Thoracic aorta (tissue), 2 donors: ENCODE measurements around the gene GRM8. TPM values are rescaled to one million over a fixed set of nuclear protein-coding genes. Genes with fewer than 3 reads are reported as not detected.

Experiments
- ATAC-seq: fragments of 150-250 bp; one replicate; pipeline ENCODE4 v1.8.0; 2017; ENCODE audit warnings: low read depth; ENCODE audit not compliant: insufficient number of reproducible peaks, low FRiP score
- DNase-seq: peaks from one replicate; pipeline ENCODE4 v3.0.0-alpha.2; 2020; ENCODE audit warnings: low spot score
- H3K27ac ChIP-seq, 2 donors: fragments of 200-600 bp; sonication (generic); 1 replicate in 1 of 2; 2 replicates in 1 of 2; pipeline ENCODE4 v1.5.1; 2016; ENCODE audit warnings: mild to moderate bottlenecking in 2 of 2, moderate library complexity in 2 of 2
- H3K27me3 ChIP-seq: fragments of 200-600 bp; sonication (generic); replicated peaks from 2 replicates; pipeline ENCODE4 v1.6.0; 2016; ENCODE audit warnings: mild to moderate bottlenecking; ENCODE audit not compliant: insufficient read depth
- H3K36me3 ChIP-seq: fragments of 200-600 bp; sonication (generic); one replicate; pipeline ENCODE4 v1.5.1; 2016
- H3K4me1 ChIP-seq, 2 donors: fragments of 200-600 bp; sonication (generic); 1 replicate in 1 of 2; 2 replicates in 1 of 2; pipeline versions ENCODE4 v1.5.1 to v1.6.0; 2016; ENCODE audit warnings: low read depth in 2 of 2, mild to moderate bottlenecking in 1 of 2; ENCODE audit not compliant: control insufficient read depth in 1 of 2
- H3K4me3 ChIP-seq: fragments of 200-600 bp; sonication (generic); 2 replicates; pipeline ENCODE4 v1.5.1; 2016; ENCODE audit warnings: mild to moderate bottlenecking
- H3K9me3 ChIP-seq: fragments of 200-600 bp; sonication (generic); 2 replicates; pipeline ENCODE4 v1.5.1; 2016
- total RNA-seq, 2 donors: library from RNA; depleted of rRNA; stranded (reverse); fragments of >200 nt; gene quantifications; one replicate each; pipeline versions ENCODE4 v1.1.0 to v1.2.3, GENCODE V29; 2016
- TF ChIP-seq, protein P1 (sequence below): fragments of 200-600 bp; sonication (generic); IDR thresholded peaks from one replicate; pipeline ENCODE4 v1.5.1; 2019; ENCODE audit warnings: antibody characterized with exemption

GRM8 gene
- total RNA-seq, 2 donors from 2014 or later = not detected

DNA sequence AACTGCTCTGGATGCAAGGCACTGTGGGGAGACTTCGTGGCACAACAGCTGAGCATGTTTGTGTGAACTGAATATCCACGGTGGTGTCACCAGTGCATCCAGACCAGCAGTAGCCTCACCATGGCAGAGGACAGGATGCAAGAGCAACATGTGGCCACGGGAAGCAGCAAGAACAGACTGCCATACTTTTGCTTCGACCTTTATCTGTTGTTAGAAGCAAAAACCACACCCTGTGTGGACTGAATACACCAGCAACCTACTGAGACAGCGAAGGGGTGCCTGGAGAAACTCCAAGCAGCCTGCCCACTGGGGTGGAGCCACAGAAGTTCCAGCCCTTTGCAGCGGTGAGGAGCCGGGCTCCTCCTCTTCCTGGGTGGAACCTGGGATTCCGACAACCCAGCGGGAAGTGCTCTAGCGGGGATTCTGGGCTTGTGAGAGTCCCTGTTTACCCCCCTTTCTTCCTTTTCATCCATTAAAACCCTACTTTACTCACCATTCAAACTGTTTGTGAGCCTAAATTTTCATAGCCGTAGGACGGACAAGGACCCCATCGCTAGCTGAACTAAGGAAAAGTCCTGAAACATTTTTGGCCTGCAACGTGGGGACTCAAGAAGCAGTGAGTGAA, 584.9 kb downstream of the GRM8 start:
- Histone ChIP-seq H3K4me3 (no peak overlapping the region), H3K9me3 (no peaks in the 10 kb centered on the region), H3K4me1 (no peaks in the 10 kb centered on the region), H3K36me3 (no peaks in the 10 kb centered on the region), H3K27ac (no peak overlapping the region), H3K27me3 (no peaks in the 10 kb centered on the region)
- ATAC-seq (no peak), DNase-seq (no peak)
- TF ChIP-seq, protein P1, sequence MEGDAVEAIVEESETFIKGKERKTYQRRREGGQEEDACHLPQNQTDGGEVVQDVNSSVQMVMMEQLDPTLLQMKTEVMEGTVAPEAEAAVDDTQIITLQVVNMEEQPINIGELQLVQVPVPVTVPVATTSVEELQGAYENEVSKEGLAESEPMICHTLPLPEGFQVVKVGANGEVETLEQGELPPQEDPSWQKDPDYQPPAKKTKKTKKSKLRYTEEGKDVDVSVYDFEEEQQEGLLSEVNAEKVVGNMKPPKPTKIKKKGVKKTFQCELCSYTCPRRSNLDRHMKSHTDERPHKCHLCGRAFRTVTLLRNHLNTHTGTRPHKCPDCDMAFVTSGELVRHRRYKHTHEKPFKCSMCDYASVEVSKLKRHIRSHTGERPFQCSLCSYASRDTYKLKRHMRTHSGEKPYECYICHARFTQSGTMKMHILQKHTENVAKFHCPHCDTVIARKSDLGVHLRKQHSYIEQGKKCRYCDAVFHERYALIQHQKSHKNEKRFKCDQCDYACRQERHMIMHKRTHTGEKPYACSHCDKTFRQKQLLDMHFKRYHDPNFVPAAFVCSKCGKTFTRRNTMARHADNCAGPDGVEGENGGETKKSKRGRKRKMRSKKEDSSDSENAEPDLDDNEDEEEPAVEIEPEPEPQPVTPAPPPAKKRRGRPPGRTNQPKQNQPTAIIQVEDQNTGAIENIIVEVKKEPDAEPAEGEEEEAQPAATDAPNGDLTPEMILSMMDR = no peak

DNA sequence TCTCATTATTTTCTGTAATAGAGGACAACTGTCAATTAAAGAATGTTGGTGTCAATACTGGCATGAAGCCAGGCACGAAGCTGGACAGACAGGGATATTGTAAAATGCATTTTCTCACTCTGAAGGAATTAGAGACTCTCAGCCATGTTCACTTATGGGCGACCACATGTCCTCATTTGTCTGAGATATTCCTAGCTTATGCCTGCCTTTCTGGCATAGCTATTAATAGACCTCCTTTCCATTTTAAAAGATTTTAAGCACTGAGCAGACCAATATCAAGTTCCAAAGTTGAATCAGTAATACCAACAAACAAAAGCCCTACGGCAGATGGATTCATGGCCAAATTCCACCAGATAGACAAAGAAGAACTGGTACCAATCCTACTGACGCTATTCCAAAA, 589.9 kb downstream of the GRM8 start:
- Histone ChIP-seq H3K4me1 (no peaks in the 10 kb centered on the region), H3K9me3 (no peaks in the 10 kb centered on the region), H3K4me3 (no peak overlapping the region), H3K27me3 (no peaks in the 10 kb centered on the region), H3K36me3 (no peaks in the 10 kb centered on the region), H3K27ac (no peak overlapping the region)
- DNase-seq (no peak), ATAC-seq (no peak)
- TF ChIP-seq, protein P1 = no peak

DNA sequence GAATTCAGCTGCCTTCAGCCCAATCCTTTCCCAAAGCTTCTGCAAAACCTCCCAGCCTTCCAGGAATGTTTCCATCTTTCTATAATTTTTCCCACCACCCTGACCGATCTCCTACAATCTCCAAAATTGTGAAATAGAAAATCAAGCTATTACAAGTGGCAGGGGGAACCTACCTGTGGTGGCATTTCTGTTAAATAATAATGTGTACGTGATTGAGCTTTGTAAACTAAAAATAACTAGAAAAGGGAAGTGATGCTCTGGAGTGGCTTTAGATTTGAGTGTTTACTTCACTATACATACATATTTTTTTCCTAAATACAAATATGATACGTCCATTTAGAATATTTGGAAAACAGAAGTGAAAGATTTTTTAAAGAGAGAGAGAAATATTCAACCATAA, 593.6 kb downstream of the GRM8 start:
- DNase-seq (no peak), ATAC-seq (no peak)
- H3K27ac ChIP-seq = no peak overlapping the region
- H3K4me1 ChIP-seq = no peaks in the 10 kb centered on the region
- no peak overlapping the region for H3K4me3 ChIP-seq
- no peaks in the 10 kb centered on the region for H3K36me3 ChIP-seq
- TF ChIP-seq, protein P1 = no peak
- H3K9me3 ChIP-seq = no peaks in the 10 kb centered on the region
- H3K27me3 ChIP-seq = no peaks in the 10 kb centered on the region

DNA sequence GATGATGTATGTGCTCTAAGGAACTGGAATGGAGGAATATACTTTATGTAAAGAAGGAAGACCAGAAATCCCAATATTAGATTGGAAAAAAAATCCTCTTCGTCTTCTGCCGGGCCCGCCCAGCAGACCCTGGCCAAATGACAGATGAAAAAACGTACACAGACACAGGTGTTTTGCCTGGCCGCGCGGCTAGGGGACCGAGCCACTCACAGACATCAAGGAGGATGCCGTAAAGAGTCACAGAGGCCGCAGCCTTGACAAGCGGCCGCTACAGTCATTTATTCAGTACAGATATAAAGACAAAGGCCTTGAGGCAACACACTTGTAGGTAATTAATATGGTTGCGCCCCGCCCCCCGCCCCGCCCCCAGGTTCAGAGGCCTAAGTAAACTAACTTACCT, 594.1 kb downstream of the GRM8 start:
- H3K4me1 ChIP-seq = no peaks in the 10 kb centered on the region
- H3K4me3 ChIP-seq = no peak overlapping the region

DNA sequence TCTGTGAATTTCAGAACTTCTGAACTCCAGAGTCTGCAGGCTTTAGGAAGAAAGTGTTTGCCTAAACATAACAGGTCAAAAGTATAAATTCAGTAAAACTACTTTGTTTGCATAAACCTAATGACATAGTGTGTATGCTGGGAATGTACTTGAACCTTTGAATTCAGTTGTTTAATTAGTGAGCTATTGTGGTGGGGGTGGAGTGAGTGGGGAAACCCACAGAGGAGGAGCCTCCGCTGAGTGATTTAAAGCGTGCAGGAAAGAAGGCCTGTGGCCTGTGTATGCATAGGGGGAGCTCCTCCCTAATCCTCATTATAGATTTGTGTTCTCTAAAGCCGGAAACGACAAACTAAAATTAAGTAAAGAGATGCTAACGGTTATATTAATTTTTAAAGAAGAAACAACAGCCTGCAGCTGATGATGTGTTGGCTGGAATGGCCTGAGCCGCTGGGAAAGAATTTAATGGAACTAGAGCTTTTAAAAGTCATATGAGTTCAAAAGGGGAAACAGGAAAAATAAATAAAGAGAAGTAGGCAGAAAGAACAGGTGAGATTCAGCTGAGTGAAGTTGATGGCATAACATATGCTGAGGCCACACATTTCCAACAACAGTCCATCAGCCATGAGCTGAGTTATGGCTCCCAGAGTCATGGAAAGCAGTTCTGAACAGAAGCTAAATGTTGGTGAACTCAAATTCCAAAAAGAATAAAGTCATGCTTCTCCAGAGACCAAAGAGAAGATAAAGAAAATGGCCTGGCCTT, 595.0 kb downstream of the GRM8 start:
- Histone ChIP-seq H3K4me1 (no peaks in the 10 kb centered on the region), H3K27ac (no peak overlapping the region), H3K36me3 (no peaks in the 10 kb centered on the region), H3K27me3 (no peaks in the 10 kb centered on the region), H3K4me3 (no peak overlapping the region), H3K9me3 (no peaks in the 10 kb centered on the region)
- ATAC-seq (no peak), DNase-seq (no peak)
- TF ChIP-seq, protein P1 = no peak

More for the DNA sequence above, 594.1 kb downstream of the GRM8 start:
- no peaks in the 10 kb centered on the region for H3K9me3 ChIP-seq
- TF ChIP-seq, protein P1 = no peak
- no peaks in the 10 kb centered on the region for H3K36me3 ChIP-seq
- no peak for ATAC-seq
- H3K27ac ChIP-seq = no peak overlapping the region
- H3K27me3 ChIP-seq = no peaks in the 10 kb centered on the region
- no peak for DNase-seq
